Hematopoietic multipotent progenitor cell (in vitro differentiated cells): ENCODE data around the gene C5orf15. TPM values are rescaled to one million over a fixed set of nuclear protein-coding genes. Genes with fewer than 3 reads are reported as not detected.
A peak's percentile ranks its signal among the peaks of the same experiment; 100 is the strongest.
"Not testable (repeated sequence)": the region's sequence is repeated elsewhere in the genome, so short reads cannot be mapped to it uniquely, and the experiment has no call there.

Experiments used
- DNase-seq, 3 donors: peaks; one replicate each; pipeline ENCODE4 v3.0.0-alpha.2; 2011 to 2015; ENCODE audit warnings: low read depth in 2 of 3, low spot score in 2 of 3
- total RNA-seq: library from RNA; depleted of rRNA; stranded (reverse); fragments of >200 nt; gene quantifications from one replicate; pipeline ENCODE4 v1.2.3, GENCODE V29; 2012

C5orf15 gene
- total RNA-seq, 1 donor = 26.7 TPM

DNA sequence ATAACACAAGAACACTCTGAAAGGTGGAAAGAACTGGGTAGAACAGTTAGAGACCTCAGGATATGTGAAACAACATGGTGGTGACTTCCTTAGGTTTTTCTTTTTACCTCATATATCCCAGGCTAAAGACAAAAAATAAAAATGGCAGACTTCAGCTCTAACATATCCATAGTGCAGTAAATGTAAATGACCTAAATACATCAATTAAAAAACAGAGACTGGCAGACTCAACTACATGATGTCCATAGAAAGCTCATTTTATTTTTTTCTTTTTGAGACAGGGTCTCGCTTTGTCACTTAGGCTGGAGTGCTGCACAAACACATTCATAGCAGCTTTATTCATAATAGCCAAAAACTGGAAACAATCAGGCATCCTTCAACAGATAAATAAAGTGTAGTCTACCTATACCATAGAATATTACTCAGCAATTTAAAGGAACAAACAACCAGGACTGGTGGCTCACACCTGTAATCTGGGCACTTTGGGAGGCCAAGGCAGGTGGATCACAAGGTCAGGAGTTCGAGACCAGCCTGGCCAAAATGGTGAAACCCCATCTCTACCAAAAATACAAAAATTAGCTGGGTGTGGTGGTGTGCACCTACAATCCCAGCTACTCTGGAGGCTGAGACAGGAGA, 4.8 kb downstream of the C5orf15 start:
- DNase-seq = no peak

DNA sequence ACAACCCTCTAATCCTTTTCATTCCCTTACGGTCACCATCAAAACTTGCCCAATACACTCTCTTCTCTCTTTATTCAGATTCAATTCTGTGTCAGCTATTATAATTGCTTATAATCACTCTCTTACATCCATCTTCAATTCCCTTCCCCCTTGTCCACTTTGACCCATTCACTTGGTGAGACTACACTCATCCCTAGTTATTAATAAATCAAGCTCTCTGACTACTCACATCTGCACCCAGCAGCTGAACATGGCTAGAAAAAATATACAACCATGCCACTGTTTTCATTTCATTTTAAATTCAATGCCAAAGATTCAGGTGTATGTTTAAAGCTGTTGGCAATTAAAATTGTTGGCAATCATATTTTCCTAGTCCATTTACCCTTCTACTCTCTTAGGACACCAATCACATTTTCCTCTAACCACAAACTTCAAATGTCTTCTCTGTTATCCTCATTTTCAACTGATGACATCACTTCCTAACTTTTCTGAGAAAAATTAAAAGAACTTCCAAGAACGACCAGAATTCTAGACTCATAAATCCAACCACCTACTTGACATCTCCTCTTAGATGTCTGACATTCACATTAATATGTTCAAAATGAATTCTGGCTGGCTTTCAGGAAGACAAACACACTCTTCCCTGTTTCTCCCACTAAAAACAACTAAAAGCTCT, 5.5 kb downstream of the C5orf15 start:
- DNase-seq = no peak

DNA sequence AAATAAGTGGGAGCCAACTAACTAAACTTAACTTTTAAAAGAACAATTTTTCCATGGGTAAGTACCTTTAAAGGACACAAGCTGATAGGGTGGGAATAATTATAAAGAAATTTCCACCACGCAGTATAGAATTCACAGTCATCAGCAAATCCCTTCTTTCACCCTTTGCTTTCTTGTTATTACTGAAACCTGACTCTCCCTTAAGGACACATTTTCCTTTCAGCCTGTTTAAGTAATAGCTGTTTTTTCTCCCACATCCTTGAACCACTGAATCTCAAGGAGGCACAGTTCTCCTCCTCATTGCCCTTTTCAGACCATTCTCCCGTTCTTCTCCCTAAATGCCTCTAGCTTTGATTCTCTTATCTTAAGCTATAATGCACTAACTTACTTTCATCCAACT, 6.3 kb downstream of the C5orf15 start:
- DNase-seq = no peak

DNA sequence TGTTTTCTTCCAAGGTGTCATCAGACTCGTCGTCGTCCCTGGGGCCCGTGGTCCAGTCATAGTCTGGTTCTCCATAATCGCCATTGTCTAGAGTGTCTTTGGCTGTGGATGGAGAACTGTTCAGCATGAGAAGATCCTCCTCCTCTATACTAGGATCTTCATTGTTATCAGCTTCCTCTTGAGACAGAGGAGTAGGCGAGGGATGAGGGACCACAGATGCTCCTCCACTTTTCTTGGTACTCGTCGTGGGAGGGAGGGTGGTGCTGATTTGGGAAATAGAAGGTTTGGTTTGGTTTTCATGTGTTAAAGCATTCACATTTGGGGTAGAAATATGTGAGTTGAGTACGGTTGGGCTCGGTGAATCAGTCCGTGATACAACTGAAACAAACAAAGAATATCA, 8.8 kb downstream of the C5orf15 start:
- no peak for DNase-seq

DNA sequence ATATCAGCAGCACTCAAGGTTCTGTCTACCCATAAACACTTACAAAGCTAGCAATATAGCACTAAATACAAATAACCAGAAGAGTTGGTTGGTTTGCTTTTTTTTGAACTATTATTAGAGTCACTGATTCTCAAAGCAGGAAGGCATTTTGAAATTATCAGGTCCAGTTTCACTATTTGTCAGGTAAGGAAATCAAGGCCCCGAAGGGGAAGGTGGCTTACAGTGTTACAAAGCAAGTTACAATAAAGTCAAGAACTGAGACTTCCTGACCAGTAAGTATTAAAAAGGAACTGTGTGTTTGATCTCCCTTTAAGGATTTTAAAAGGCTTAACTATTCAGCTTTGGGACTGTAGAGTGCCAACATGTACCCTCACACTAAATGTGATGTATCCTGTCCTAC, 10.8 kb downstream of the C5orf15 start:
- no peak for DNase-seq

DNA sequence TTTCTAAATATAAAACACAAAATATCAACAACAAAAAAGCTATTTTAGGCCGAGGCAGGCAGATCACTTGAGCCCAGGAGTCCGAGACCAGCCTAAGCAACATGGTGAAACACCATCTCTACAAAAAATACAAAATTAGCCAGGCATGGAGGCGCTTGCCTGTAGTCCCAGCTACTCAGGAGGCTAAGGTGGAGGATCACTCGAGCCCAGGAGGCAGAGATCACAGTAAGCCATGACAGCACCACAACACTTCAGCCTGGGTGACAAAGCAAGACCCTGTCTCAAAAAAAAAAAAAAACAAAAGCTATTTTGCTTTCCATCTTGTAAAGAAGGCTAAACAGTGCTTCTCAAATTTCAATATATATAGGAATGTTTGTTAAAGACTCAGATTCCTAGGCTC, 11.3 kb downstream of the C5orf15 start:
- no peak for DNase-seq

DNA sequence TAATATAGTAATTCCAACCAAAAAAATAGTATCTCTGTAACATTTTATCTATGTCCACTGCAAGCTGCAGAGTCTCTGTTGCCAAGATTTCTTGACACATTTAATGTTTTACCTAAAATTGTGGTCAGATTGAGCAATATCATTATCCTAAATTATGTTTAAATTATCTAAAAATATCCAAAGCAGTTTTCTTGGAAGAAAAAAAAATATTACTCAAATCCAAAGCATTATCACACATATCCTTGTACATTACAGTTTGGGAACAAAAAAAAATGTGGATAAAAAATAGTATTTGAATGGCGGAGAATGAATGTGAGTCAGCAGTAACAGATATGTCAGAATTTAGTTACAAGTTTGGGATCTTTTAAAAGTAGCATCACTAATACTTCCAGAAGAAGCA, 12.2 kb downstream of the C5orf15 start:
- DNase-seq = not testable (repeated sequence)

DNA sequence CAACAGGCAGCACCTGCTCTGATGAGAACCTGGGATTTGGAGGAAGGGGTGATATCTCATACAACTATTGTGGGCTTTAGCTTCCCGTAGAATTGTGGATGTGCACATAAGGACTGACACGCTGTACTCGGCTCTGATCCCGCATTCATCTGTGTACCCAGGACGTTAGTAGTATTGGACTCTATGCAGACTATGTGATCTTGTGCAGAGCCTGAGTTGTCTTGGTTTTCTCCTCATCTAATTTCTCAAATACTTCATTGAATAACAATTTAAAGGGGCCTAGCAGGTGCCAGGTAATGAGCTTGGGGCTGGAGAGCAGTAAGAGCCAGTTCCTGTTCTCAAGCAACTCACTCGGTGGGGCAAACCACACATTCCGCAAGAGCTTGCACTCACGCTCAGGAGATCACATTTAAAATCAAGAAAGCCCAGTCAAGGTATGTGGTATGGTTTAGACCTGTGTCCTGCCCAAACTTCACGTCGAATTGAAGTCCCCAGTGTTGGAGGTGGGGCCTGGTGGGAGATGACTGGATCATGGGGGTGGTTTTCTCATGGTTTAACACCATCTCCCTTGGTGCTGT, 14.8 kb downstream of the C5orf15 start:
- no peak for DNase-seq

DNA sequence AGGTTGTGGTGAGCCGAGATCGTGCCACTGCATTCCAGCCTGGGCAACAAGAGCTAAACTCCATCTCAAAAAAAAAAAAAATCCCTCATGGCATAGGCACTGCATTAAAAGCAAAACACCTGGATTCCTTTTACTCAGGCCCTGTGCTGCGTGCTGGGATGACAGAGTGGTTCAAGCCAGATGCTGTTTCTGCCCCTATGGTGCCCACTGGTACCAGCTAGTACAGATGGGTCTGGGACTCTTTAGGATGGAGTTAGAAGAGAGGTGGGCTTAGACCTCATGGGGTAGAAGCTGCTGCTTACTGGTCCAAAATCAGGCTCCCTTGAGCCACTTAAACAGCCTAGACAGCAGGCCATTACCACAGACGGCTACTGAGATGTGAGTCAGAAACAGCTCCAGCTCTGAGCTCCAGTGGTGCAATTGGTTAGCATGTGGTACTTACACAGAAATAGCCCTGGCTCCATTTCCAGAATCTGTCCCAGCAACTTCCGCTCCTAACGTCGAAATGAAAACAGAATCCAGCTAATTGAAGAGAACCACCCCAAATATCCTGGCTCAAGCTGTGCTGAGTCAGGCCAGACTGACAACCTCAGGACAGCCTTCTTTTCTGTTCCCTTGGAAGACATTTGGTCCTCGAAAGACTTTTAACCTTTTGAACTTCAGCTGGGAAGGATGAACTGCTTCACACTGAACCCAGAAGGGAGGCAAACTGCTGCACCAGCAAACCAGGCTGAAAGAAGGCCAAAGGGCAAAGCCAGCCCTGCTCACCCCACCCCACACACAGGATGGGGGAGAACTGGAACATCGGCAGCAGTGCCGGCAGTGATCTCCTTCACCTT, 15.5 kb downstream of the C5orf15 start:
- no peak for DNase-seq

DNA sequence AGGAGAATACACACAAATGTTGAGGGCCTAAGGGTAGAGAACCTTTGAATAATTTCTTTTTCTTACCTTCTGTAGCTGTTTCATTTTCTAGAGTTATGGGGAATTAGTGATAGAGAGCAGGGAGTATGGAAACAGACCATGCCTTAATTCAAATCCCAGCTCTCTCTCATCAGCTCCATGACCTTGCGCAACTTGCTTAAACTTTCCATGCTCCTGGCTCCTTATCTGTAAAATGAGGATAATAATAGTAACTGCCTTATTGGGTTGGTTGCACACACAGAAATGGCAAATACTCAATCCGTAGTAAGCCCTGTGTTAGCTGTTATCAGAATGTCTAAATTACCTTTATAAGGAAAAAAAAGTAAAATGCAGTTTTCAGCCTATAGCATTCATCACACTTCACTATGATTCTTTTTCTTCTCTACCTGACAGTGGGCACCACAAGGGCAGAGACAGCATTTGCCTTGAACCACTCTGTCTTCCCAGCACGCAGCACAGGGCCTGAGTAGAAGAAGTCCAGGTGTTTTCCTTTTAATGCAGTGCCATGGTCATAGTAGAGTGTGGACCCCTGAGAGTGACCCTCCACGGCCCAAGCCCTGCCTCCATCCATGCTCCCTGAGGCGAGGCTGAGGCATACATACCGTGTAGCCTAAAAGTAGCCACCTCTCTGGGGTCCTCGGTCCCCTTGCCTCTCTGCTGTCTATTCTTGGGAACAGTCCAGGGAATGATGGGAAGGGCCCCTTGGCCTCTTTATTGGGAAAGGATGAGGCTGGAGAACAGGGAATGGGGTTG, 17.4 kb downstream of the C5orf15 start:
- DNase-seq = no peak

DNA sequence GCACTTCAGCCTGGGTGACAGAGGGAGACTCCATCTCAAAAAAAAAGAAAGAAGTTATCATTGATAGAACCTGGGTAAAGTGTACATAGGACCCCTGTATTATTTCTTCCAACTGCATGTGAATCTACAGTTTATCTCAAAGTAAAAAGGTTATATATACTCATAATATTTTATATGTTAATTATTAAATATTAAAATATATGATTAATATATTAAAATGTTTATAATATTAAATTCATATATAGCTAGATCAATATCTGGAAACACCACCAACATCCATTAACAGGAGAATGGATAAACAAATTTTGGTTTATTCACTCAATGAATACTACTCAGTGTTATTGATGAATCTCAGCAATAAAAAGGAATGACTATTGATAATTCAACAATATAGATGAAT, 19.7 kb downstream of the C5orf15 start:
- DNase-seq = no peak

DNA sequence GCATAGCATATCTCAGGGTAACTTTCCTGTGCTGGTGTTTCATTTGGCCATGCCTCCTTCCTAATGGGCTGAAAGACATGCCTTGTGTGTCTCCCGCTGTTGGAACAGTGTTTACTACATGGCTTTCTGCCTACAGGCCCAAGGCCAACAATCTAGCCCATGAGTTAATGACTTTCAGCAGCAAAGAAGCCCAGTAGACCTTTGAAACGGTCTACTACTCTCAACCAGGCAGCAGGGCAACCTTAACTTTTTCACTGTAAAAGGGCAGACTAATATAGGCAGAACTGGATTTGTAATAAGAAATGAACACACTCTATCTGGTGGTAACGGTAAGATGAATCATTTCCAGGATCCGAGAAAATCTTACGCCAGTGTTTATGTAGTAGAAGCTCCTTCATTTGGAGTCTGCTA, 21.0 kb downstream of the C5orf15 start:
- DNase-seq = no peak

DNA sequence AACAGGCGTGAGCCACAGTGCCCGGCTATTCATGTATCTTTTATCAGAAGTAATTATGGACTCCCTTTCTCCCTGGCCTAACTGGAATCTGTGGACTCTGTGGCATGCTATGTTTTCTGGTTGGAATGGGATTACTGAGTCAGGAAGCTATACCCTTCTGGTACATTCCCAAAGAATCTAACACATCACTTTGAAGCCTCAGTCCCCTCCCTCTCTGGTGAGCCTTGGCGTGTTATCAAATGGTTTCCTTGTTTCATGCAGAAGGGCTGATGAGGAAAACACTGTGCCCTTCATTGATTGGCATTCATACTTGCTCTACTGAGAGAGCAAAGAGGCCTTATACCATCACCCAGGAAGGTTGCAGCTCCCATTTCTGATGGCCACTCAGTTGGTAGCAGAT, 22.9 kb downstream of the C5orf15 start:
- DNase-seq = no peak

DNA sequence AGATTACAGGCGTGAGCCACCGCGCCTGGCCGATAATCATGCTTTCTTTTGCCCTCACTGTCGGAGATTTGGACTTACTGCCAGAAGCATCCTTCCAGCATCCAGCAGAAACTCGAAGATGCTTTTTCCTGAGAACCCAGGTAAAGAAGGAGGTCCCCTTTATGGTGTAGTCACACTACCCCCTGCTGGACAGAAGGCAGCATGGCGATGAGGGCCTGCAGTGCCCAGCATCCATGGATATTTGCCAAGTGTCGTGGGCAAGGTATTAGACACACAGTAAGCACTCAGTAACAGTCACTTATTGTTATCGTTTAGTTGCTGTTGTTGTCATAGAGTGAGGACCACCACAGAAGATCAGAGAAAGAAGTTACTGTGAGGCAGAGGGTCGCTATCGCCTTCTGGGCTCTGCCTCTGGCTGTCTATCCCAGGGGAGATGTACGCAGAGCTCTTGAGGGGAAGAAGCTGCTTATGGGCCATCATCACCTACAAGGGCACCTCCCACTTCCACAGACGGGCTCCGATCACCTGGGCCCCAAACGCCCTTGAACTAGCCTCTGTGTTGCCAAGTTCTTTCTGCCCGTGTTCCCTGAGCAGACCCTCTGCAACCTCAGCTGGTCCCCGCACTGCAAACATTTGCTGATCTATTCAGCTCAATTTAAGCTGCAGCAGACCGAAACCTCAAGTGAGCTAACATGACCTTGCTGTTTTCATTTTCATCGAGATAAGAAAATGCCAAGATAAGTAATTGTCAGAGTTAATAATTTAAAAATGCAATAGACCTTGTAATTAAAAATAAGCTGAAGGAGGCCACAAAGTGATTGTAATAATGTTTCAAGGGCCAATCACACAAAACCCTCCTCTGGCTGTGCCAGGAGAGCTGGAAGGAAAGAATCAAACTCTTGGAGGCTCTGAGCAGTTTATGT, 23.9 kb downstream of the C5orf15 start:
- peak in 2 of 3 donors; percentile 54 to 71 for DNase-seq

DNA sequence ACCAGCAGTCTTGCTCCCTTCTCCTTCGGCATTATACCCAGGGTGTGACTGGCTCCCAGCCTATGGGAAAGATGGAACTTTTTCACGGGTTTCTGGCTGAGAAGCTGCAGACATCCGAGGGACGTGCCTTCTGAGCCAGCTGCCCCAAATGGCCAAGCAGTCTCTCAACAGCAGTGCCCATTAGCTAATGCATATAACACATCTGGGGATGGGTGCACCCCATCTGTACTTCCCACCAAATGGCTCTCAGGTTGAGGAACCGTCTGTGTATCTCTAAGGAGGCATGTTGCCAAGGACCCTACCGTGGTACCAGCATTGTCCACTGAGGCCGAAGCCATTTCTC, 25.0 kb downstream of the C5orf15 start:
- no peak for DNase-seq

DNA sequence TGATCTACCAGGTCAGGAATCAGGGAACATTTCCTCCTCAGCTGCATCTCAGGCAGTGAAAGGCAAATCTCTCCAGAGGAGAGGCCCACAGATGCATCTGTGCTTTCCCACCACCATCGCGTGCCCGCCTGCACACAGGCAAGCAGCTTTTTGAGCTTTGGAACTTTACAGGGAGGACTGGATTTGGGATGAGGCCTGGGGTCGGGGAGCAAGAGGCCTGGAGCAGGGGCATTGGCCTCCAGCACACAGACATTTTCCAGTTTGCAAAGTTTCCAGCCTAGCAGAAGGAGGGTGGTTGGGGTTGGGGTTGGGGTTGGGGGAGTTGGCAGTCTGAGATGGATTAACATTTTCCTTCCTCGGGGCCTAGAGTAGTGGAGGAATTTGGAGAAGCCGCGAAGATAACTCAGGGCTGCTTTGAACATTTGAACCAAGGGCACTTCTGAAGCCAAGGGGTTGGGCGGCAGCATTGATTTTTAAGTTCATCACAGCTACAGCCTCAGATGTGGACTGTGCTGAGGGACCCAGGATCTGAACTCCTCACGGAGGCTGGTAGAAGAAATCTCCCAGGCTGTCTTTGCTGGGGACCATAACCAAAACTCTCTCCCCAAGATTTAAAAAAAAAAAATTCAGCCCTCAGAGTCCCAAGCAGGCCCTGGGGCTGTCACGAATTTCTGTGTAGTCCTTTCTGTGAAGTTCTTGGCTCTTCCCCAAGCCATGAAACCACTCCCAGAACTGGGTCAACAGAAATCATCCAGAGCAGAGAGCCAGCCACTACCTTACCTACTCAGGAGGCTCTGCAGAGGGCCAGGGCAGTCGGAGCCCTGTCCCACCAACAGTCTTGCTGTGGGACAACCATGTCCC, 25.6 kb downstream of the C5orf15 start:
- DNase-seq = no peak

DNA sequence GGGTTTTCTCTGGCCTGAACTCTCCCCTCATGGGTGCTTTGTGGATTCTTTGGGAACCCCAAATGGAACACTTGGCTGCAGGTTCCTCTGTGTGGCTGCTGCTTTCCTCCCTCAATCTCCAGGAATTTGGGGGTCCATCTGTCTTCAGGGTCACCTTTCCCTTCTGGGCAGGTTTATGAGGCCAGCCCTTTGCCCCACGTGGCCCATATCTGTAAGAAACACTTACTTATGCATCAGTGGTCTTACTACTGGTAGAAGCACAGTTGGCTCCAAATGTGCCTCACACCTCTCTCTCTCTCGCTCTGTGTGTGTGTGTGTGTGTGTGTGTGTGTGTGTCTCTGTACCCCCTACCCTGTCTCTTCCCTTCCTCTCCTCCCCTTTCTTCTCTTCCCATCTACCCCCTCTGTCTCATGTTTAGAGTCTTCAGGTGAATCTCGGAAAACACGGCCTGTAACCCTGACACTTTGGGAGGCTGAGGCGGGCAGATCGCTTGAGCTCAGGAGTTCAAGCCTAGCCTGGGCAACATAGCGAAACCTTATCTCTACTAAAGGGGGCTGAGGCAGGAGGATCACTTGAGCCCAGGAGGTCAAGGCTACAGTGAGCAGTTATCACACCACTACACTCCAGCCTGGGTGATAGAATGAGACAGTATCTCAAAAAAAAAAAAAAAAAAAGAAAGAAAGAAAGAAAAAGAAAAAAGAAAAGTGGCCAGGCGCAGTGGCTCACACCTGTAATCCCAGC, 26.8 kb downstream of the C5orf15 start:
- DNase-seq = no peak

DNA sequence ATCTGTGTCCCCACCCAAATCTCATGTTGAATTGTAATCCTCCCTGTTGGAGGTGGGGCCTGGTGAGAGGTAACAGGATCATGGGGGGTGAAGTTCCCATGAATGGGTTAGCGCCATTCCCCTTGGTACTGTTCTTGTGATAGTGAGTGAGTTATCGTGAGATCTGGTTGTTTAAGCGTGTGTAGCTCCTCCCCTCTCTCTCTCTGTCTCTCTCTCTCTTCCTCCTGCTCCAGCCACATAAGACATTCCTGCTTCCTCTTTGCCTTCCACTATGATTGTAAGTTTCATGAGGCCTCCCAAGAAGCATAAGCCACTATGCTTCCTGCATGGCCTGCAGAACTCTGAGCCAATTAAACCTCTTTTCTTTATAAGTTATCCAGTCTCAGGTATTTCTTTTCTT, 28.8 kb downstream of the C5orf15 start:
- no peak for DNase-seq
